ENCODE results near the gene IGSF8.

IGSF8 gene

GRCh38 chr1:160068225-160068624 is 30.2 kb downstream of the IGSF8 start:
- TF ChIP-seq CTCF (conservative IDR thresholded peaks at IDR 0.05; ENCODE audit: low read length), result no peak
- no peak overlapping the region for H3K4me3 ChIP-seq (ENCODE audit: low read length)
- no peak for DNase-seq (ENCODE audit: low read depth)

GRCh38 chr1:160066829-160067745 is 31.3 kb downstream of the IGSF8 start:
- no peak overlapping the region for H3K4me3 ChIP-seq (ENCODE audit: low read length)
- no peak for TF ChIP-seq CTCF (conservative IDR thresholded peaks at IDR 0.05; ENCODE audit: low read length)
- no peak for DNase-seq (ENCODE audit: low read depth)

- no peak for TF ChIP-seq CTCF (conservative IDR thresholded peaks at IDR 0.05; ENCODE audit: low read length)
- no peak overlapping the region for H3K4me3 ChIP-seq (ENCODE audit: low read length)
- no peak for DNase-seq (ENCODE audit: low read depth)
Observed at GRCh38 chr1:160064746-160065145, 33.7 kb downstream of the IGSF8 start.

GRCh38 chr1:160064164-160064563 is 34.3 kb downstream of the IGSF8 start:
- DNase-seq (ENCODE audit: low read depth), result peak; percentile 29
- no peak for TF ChIP-seq CTCF (conservative IDR thresholded peaks at IDR 0.05; ENCODE audit: low read length)

GRCh38 chr1:160063176-160063575 is 35.2 kb downstream of the IGSF8 start:
- DNase-seq (ENCODE audit: low read depth), result no peak
- H3K4me3 ChIP-seq (ENCODE audit: low read length), result no peak overlapping the region
- no peak for TF ChIP-seq CTCF (conservative IDR thresholded peaks at IDR 0.05; ENCODE audit: low read length)

More at GRCh38 chr1:160064164-160064563, 34.3 kb downstream of the IGSF8 start:
- H3K4me3 ChIP-seq (ENCODE audit: low read length), result no peak overlapping the region

- DNase-seq (ENCODE audit: low read depth), result no peak
- no peak overlapping the region for H3K4me3 ChIP-seq (ENCODE audit: low read length)
- no peak for TF ChIP-seq CTCF (conservative IDR thresholded peaks at IDR 0.05; ENCODE audit: low read length)
Observed at GRCh38 chr1:160062230-160062532, 36.2 kb downstream of the IGSF8 start.
